Erythroblast (primary cell): ENCODE measurements around the gene OPA1.

Experiments
- GATA1 ChIP-seq: IDR thresholded peaks from 2 replicates; pipeline ENCODE4 v1.6.1; 2011; ENCODE audit warnings: low read depth, mild to moderate bottlenecking, control low read depth, low read length, moderate library complexity
- POLR2A ChIP-seq: IDR thresholded peaks from 2 replicates; pipeline ENCODE4 v1.6.1; 2011; ENCODE audit warnings: mild to moderate bottlenecking, low read length

DNA sequence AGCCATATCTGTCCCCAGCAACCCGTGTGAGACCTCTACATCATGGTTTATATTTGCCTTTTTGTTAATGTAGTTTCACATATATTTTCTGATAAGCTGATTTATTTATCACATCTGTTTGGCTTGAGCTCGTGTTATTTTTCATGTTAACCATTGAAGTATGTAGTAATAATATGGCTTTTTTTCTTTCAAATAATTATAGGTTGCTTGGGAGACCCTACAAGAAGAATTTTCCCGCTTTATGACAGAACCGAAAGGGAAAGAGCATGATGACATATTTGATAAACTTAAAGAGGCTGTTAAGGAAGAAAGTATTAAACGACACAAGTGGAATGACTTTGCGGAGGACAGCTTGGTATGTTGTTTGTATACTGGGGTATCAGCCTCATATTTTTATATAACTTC lies 63.9 kb downstream of the OPA1 start:
- TF ChIP-seq POLR2A: no peak
- TF ChIP-seq GATA1: no peak
